Inferior parietal cortex (tissue), 1 donor: ENCODE data around the gene B9D2.
"Not testable (repeated sequence)": the region's sequence is repeated elsewhere in the genome, so short reads cannot be mapped to it uniquely, and the experiment has no call there.

Experiments used
- DNase-seq: peaks from one replicate; pipeline ENCODE4 v3.0.0-alpha.2; 2016; ENCODE audit errors: extremely low spot score

The B9D2 gene

DNA sequence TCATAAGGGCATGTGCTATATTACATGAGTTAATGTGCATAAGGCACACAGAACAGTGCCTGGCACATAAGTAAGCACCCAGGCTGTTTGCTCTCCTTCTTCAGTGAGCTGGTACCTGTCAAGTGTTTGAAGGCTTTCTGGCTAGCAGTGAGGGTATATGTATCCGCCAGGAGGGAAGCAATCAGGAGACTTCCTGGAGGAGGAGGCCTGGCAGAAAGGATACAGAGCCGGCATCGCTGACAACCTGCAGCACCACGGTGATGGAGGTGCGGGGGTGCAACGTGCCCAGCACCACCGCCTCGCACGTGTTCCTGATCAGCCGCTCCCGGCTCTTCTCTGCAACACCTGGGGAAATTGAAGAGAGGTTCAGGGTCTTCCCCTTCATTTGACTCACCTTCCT is 27.7 kb upstream of the B9D2 start:
- DNase-seq: no peak

- no peak for DNase-seq
Measured at GRCh38 chr19:41386442-41386841, 22.5 kb upstream of the B9D2 start.

DNA sequence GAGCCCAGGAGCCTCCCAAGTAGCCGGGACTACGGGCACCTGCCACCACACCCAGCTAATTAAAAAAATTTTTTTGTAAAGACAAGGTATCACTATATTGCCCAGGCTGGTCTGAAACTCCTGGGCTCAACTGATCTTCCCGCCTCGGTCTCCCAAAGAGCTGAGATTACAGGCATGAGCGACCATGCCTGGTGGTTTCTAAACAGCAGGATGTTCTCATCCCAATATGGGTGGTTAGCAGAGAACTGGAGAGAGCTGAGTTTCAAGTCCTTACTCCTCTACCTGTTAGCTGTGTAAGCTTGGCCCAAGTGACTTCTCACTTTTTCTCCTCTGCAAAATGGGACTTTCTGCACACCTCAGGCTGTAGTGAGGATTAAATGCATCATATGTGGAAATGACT is 20.4 kb upstream of the B9D2 start:
- DNase-seq: no peak

DNA sequence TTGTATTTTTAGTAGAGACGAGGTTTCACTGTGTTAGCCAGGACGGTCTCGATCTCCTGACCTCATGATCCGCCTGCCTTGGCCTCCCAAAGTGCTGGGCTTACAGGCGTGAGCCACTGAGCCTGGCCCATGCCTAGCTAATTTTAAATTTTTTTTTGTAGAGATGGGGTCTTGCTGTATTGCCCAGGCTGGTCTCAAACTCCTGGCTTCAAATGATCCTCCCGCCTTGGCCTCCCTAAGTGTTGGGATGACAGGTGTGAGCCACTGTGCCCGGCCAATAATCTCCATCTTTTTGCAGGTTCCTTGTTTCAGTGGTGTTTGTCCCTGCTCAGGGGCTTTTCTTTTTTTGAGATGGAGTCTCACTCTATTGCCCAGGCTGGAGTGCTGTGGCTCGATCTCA is 17.6 kb upstream of the B9D2 start:
- not testable (repeated sequence) for DNase-seq

DNA sequence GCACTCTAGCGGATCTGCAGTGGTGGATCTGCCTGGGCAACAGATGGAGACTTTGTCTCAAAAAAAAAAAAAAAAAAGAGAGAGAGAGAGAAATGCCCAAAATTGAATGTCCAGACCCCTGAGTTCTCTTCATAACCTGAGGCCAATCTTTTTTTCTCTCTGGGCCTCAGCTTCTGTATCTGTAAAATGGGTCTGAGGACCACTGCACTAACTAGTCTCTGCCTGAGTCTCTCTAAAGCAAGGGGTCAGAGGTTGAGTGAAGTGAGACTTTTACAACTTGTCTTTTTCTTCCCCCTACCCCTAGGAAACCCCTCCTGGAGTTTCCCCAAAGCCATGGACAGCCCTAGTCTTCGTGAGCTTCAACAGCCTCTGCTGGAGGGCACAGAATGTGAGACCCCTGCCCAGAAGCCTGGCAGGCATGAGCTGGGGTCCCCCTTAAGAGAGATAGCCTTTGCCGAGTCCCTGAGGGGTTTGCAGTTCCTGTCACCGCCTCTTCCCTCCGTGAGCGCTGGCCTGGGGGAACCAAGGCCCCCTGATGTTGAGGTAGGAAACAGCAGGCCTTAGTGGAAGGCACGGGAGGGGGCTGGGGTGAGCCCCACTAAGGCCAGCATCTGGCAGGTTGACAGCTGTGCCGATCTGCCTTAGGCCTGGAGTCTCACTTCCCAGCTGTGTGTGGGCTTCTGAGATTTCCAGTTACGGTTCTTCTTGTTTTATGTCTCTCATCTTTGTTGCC is 14.2 kb upstream of the B9D2 start:
- DNase-seq: no peak

DNA sequence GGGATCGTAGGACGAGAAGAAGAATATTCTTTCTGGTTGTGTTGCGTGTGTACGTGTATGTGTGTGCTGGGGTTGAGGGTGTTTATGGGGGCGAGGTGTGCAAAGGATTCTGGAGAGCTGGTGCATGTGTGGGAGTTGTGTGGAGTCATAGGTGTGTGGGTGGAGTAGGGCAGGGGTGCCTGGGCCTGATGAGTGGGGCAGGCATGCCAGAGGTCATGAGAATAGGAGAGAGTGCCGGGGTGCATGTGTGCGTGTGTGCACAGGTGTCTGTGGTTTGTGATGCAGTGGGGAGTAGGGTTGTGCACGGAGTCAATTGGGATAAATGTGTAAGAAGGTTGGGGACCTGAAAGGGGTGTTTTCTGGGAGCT is 13.0 kb upstream of the B9D2 start:
- DNase-seq: no peak

- DNase-seq: no peak
Measured at GRCh38 chr19:41376241-41376997, 12.5 kb upstream of the B9D2 start, which contains the start of gene TMEM91. Gene TMEM91 (plus strand): TSS chr19:41376533. CDS start chr19:41378310, 1,777 bp downstream.

GRCh38 chr19:41373993-41374392 is 10.0 kb upstream of the B9D2 start:
- DNase-seq: peak; percentile 78

GRCh38 chr19:41372501-41372900 is 8.6 kb upstream of the B9D2 start:
- no peak for DNase-seq

DNA sequence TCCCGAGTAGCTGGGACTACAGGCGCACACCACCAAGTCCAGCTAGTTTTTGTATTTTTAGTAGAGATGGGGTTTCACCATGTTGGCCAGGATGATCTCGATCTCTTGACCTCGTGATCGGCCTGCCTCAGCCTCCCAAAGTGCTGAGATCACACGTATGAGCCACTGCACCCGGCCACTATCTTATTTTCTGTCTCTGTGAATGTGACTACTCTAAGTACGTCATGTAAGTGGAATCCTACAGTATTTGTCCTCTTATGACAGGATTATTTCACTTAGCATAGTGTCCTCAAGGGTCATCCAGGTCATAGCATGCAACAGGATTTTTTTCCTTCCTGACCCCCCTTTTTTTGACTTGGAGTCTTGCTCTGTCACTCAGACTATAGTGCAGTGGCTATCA is 7.6 kb upstream of the B9D2 start:
- no peak for DNase-seq

DNA sequence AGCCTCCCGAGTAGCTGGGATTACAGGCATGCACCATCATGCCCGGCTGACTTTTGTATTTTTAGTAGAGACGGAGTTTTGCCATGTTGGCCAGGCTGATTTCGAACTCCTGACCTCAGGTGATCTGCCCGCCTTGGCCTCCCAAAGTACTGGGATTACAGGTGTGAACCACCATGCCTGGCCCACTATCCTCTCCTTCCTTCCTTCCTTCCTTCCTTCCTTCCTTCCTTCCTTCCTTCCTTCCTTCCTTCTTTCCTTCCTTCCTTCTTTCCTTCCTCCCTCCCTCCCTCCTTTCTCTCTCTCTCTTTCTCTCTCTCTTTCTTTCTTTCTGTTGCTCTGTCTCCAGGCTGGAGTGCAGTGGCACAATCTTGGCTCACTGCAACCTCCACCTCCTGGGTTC is 7.2 kb upstream of the B9D2 start:
- not testable (repeated sequence) for DNase-seq

DNA sequence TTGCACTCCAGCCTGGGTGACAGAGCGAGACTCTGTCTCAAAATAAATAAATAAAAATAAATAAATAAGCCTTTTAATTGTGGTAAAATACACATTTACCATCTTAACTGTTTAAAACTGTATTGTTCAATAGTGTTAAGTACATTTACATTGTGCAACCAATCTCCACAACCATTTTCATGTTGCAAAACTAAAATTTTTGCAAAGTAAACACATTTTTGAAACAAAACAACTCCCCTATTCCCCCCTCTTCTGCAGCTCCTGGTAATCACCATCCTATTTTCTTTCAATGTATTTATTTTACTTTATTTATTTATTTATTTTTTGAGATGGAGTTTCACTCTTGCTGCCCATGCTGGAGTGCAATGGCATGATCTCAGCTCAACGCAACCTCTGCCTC is 5.8 kb upstream of the B9D2 start:
- no peak for DNase-seq

DNA sequence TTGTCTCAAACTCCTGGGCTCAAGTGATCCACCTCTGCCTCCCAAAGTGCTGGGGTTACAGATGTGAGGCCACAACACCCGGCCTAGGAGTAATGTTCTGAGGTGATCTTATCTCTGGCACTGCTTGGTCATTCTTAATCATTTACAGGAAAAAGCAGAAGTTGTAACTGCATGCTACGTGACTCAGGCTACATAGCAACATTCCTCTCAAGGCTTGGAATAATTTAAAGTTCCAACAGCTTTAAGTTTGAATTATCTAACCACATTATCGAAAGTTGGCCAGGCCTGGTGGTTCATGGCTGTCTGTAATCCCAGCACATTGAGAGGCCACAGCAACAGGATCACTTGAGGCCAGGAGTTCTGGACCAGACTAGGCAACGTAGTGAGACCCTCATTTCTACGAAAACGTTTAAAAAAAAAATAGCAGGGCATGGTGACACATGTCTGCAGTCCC is 3.9 kb upstream of the B9D2 start:
- no peak for DNase-seq

- DNase-seq: no peak
Measured at GRCh38 chr19:41366089-41366488, 2.1 kb upstream of the B9D2 start.

DNA sequence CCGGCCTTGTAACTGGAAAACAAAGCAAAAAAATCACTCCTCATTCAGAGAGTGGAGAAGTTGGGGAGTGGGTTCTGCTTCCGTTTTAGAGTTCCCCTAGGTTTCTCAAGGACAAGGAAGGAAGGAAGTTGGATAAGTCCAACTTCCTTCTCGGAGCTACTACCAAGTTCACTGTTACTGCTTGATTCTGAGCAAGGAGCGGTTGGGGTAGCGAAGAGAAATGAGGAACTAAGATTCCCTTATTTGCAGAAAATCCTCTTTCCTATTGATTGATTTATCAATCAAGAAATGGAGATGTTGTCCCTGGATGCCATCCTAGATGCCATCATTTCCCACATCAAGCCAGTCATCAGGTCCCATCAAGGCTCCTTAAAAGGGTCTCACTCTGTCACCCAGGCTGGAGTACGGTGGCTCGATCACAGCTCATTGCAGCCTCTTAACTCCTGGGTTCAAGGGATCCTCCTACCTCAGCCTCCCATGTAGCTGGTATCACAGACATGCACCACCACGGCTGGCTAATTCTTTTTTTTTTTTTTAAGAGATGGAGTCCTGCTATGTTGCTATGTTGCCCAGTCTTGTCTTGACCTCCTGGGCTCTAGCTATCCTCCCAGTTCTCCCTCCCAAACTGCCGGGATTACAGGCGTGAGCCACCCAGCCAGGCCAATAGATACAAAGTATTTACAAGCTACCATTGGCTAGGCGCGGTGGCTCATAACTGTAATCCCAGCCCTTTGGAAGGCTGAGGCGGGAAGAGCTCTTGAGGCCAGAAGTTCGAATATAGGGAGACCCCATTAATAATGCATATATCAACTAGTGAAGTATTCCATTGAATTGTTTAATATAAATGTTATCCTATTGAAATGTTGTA is 809 bp upstream of the B9D2 start:
- DNase-seq: no peak

- DNase-seq: peak; percentile 30
Measured at GRCh38 chr19:41363371-41363752, 587 bp downstream of the B9D2 start.

DNA sequence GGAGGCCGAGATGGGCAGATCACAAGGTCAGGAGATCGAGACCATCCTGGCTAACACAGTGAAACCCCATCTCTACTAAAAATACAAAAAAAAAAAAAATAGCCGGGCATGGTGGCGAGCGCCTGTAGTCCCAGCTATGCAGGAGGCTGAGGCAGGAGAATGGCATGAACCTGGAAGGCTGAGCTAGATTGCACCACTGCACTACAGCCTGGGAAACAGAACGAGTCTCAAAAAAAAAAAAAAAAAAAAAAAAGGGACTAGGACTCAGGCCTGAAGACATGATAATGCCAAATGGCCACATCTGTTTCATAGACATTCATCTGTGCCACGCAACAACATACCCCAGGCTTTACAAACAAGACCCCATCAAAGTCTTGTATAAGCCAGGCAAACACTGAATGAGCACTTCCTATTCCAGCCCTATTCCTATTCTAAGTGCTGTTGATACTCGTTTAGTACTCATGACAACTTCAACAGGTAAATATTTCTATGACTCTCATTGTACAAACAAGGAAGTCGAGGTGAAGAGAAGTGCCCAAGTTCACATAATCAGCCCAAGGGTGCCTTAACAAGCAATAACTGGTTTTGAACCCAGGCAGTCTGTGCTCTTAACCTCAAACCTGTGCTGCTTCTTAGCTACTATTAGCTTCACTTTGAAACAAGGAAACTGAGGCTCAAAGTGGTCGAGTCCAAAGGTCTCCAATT is 1.7 kb downstream of the B9D2 start:
- DNase-seq: no peak

GRCh38 chr19:41359741-41360140 is 4.2 kb downstream of the B9D2 start:
- no peak for DNase-seq

- no peak for DNase-seq
Measured at GRCh38 chr19:41357746-41358145, 6.2 kb downstream of the B9D2 start.

DNA sequence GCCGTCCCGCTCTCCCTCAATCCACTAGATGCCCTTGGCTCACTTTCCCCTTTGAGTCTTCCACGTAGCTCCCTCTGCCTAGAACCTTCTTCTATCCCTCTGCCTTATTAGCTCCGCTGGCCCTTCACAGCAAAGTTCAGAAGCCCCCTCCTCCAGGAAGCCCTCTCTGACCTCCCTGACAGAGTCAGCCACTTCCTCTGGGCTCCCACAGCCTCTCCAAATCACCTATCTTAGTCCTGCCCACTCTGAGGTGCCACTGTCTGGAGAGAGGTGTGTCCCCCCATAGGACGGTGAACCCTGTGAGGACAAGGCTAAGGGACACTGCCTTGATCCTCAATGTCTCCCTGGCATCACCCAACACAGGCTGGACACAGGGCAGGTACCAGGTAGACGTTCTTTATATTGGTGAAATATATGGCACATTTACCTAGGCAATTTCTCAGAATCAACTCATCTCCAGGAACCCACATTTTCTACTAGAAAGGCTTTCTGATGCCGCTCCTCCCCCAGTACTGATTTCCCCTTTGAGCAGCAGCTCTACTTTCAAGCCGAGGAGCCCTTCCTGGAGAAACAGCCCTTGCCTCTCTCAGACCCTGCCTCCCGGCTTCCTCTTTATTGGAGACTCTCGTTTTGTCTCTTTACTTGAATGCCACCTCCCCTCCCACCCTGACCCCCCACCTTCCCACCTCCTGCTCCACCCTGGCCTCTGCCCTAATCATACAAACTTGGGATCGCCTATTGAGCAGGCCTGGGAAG is 6.8 kb downstream of the B9D2 start:
- DNase-seq: no peak

DNA sequence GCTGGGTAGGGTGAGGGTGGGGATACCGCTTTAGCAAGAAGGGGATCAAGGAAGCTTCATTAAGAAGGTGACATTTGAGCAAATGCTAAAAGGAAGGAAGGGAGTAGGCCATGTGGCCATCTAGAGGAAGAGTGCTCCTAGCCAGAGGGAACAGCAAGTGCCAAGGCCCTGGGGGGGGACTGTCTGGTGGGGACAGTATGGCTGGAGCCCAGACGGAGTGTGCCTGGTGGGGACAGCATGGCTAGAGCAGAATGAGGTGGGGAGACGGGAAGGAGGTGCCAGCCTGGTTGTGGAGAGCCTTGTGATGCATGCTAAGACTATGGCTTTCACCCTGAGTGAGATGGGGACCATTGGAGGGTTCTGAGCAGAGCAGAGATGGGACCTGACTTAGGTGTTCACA is 8.1 kb downstream of the B9D2 start:
- no peak for DNase-seq
